Right renal pelvis (tissue), 4 donors: Measurements from ENCODE around the gene ANKRD11. TPM values are rescaled to one million over a fixed set of nuclear protein-coding genes. Genes with fewer than 3 reads are reported as not detected.
A peak's percentile ranks its signal among the peaks of the same experiment; 100 is the strongest.

Experiments
- DNase-seq, 4 donors: peaks; one replicate each; pipeline ENCODE4 v3.0.0-alpha.2; 2013; ENCODE audit warnings: low read depth in 4 of 4, low spot score in 3 of 4, missing footprints in 1 of 4
- polyA plus RNA-seq, 4 donors: library from polyadenylated mRNA; unstranded; fragments of 120-200 nt; gene quantifications; one replicate each; pipeline ENCODE4 v1.2.1, GENCODE V29; 2013; ENCODE audit not compliant: insufficient read length in 4 of 4

The ANKRD11 gene
- 100 to 1,000 TPM in 1 of 4 donors, 10 to 100 TPM in 3; 90.2 to 101 (median 96.6) TPM for polyA plus RNA-seq

GRCh38 chr16:89490439-89491237 is at the start of gene ANKRD11:
TSS of gene ANKRD11 (minus strand) at chr16:89490561. CDS start at chr16:89317019, 173,542 bp downstream.
- DNase-seq, result peak; percentile 96 to 97 (median 97)

DNA sequence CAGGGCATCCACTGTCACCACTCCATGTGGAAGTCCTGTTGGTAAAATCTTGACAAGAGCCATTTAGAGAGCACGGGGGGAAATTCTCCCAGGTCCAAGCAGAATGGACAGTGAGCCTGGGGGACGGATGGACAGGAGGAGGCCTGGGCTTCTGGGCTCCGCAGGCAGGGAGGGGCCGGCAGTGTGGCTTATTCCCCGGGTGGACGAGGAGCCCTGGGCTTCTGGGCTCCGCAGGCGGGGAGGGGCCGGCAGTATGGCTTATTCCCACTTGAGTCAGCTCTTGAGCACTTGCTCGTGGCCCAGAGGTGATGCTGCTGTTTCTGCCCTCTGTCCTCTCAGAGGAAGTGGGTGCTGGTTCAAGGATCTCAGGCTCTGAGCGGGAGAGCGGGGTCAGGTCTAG is 47.9 kb upstream of the ANKRD11 start:
- DNase-seq, result no peak

- no peak for DNase-seq
Measured at GRCh38 chr16:89537549-89537925, 47.2 kb upstream of the ANKRD11 start.

DNA sequence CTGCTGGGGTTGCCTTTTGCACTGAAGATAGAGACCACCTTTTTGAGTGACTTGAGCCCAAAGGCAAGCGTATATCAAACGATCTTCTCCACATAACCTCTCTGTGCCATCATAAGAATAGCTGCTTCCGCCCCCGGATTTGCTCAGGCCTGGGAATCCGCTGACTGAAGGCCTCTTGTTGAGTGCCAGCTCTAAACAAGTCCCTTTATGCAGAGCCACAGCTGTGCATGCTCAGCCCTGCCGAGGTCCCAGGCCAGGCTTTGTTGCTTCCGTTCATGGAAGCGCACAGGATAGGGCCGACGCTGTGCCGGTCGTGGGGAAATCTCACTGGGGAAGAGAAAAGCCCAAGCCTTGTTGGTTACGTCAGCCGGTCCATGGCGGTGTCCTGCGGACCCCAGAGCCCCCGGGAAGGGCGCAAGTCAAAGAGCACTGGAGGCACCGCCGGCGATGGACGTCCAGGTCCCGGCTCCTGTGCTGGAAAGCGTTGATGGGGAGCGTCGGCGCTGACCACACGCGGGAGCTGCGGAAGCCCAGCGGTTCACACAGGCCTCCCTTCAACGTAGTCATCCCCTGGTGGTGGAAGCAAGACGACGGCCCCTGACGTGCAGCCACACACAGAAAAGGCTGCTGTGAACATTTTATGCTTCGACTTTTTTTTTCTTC is 46.7 kb upstream of the ANKRD11 start:
- DNase-seq, result no peak

GRCh38 chr16:89536371-89536770 is 46.0 kb upstream of the ANKRD11 start:
- no peak for DNase-seq

DNA sequence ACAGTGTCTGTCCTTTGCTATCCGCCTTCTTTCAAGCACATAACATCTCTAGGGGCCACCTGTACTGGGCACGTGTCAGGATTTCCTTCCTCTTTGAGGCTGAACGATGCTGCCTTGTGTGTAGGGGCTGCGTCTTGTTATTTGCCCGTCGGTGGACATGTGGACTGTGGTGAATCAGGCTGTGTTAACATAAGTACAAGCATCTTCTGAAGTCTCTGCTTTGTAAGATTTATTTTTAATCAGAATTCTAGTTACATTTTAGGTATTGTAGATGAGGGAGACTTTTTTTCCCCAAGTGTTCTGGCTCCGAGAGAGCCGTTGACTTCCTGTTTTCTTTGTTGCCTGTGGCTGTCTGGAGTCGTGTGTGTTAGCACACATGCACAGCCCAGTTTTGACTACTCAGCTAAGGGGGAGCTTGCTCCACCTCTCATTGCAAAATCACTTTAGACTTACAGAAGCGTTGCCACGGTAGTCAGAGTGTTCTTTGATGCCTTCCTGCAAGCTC is 43.9 kb upstream of the ANKRD11 start:
- DNase-seq, result no peak

DNA sequence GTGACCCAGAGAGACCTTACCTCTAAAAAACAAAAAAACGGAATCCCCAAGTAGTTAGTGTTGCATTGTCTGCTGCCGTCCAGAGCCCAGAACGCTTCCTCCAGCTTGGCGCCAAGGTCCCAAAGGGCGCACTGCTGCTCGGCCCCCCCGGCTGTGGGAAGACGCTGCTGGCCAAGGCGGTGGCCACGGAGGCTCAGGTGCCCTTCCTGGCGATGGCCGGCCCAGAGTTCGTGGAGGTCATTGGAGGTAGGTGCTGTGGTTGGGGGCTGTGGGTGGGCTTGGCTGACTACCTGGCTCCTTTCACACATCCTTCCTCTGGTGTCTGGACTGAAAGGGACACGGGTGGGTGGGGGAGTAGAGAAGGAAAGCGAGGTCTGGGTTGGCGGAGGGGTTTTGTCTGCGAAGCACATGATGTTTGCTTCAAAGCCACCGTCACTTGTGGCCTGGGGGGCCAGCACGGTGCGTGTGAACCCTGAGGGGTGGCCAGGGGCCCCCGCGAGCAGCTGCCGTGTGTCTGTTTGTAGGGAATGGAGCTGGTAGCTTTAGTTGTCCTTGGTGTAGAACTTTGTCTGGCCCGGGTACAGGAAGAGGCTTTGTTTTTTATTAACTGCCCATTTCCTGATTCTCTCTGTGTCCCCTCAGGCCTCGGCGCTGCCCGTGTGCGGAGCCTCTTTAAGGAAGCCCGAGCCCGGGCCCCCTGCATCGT is 41.6 kb upstream of the ANKRD11 start:
- no peak for DNase-seq

- no peak for DNase-seq
Measured at GRCh38 chr16:89530401-89531381, 40.3 kb upstream of the ANKRD11 start.

- no peak for DNase-seq
Measured at GRCh38 chr16:89529097-89529496, 38.7 kb upstream of the ANKRD11 start.

DNA sequence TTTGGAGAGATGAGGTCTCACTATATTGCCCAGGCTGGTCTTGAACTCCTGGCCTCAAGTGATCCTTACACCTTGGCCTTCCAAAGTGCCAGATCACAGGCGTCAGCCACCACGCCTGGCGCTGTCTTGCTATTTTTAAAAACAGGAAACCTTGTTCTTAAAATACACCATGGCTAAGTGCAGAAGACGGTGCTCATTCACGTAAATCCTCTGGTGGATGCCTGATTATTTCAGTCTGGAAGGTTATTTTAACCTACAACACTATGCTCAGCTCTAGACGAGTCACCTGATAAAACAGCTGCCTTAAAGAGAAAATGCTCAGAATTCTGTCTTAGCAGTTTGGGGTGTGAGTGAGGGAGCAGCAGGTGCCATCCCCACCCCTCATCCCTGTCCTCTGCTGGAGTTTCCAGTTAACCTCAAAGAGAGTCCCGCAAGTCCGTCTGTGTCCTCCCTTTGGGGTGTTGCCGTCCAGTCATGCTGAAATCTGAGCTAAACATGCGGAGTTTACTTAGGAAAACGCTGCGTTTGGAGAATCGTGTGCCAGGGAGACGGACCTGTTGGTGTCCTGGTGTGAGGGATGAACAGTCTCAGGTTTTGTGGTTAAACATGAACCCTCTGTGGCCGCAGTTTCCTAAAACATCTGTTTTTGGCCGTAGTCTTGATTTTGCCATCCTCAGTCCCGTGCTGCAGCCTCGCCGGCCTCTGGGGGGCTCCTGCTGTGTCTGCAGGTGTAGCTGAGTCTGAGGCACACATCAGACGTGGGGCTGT is 35.0 kb upstream of the ANKRD11 start:
- DNase-seq, result no peak

DNA sequence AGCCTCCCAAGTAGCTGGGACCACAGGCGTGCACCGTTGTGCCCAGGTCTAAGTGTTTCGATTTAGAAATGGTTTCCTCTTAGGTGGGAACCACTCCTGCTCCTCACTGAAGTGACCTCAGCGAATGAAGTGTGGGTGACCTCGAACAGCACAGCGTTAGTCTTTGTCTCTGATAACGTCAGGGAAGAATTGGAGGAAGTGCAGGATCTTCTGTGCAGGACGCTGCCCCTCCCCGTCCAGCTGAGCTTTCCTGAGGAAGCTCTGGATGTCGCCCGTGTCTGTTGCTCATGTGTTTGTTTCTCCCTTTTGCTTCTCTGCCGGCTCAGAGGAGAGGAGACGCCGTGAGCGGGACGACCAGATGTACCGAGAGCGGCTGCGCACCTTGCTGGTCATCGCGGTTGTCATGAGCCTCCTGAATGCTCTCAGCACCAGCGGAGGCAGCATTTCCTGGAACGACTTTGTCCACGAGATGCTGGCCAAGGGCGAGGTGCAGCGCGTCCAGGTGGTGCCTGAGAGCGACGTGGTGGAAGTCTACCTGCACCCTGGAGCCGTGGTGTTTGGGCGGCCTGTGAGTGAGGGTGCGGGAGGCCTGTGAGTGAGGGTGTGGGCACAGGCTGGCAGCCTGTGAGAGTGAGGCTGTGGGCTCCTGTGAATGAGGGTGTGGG is 33.5 kb upstream of the ANKRD11 start:
- no peak for DNase-seq

DNA sequence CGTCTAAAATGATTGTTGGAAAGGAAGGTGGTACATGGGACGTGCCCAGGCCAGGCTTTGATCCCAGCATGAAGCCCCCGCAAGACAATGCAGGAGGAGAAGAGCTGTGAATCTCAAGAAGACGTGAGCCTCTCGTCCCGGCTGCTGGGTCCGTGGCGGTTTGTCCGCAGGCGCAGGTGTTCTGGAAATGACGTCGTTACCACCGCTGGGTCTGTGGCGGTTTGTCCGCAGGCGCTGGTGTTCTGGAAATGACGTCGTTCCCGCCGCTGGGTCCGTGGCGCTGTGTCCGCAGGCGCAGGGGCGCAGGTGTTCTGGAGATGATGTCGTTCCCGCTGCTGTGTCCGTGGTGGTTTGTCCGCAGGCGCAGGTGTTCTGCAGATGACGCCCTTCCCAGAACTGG is 31.9 kb upstream of the ANKRD11 start:
- no peak for DNase-seq

- no peak for DNase-seq
Measured at GRCh38 chr16:89519881-89520280, 29.5 kb upstream of the ANKRD11 start.

DNA sequence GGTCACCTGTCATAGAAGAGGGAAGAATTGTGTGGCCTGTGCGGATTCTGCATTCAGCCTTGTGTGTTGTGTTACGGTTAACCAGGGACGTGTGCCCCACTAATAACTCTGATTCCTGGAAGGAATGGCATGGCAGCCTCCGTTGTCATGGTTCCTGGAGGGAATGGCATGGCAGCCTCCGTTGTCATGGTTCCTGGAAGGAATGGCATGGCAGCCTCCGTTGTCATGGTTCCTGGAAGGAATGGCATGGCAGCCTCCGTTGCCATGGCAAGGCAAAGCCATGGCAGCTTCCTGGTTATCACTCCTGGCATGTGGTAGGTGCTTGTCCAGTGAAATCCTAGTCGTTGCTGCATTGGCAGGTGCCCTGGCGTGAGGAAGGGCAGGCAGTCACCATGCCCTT is 26.8 kb upstream of the ANKRD11 start:
- no peak for DNase-seq

DNA sequence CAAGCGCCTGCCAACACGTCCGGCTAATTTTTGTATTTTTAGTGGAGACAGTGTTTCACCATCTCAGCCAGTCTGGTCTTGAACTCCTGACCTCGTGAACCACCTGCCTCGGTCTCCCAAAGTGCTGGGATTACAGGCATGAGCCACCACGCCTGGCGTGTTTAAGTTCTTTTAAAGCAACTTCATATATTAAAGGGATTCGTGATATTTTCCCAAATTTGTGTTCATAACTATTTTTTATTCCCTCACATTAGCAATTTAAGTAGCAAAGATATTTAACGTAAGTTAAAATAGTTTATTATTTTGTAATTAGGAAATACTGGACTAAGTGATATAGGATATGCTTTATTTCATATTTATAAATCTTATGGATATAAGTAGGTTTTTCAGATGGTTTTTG is 22.1 kb upstream of the ANKRD11 start:
- no peak for DNase-seq

GRCh38 chr16:89511374-89511773 is 21.0 kb upstream of the ANKRD11 start:
- no peak for DNase-seq

GRCh38 chr16:89510526-89510925 is 20.2 kb upstream of the ANKRD11 start:
- DNase-seq, result no peak

DNA sequence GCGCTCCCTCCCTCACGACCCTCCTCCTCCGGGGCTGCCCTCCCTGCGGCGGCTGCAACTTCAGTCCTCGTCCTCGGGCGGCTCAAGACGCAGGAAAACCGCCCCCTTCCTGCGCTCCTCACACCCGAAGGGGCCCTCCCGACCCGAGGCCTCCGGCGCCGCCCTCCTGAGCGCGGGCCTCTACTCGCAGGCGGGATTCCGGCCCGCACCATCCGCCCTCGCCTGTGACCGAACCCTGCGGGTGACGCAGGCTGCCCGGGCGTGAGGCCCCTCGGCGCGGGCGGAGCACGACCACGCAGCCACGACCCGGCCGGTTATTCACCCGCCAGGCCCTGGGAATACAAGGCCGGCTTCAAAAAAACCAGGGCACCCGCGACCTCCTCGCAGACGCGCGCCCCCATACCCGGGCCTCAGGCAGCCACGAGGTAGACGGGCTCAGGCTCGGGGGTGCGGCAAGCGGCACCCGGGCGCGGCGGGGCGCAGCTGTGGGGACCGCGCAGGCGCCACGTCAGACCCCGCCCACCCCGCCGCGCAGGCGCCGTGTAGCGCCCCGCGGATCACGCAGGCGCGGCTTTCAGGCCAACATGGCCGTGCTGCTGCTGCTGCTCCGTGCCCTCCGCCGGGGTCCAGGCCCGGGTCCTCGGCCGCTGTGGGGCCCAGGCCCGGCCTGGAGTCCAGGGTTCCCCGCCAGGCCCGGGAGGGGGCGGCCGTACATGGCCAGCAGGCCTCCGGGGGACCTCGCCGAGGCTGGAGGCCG is 17.7 kb upstream of the ANKRD11 start, which contains the start of gene SPG7:
Gene SPG7 (plus strand): TSS at position 570 of the 757 bp plus-strand sequence. CDS start 15 bp downstream, at position 585.
- peak in 2 of 4 donors; percentile 77 to 88 for DNase-seq
